HG03558 (cell line): ENCODE measurements around the gene BAZ2A.
"Not testable (repeated sequence)": the region's sequence is repeated elsewhere in the genome, so short reads cannot be mapped to it uniquely, and the experiment has no call there.

ENCODE experiments used
- ATAC-seq: cut with Tn5 transposase; IDR thresholded peaks from one replicate; pipeline ENCODE4 v1.9.1; 2021; ENCODE audit warnings: moderate number of reproducible peaks; ENCODE audit not compliant: unreplicated experiment; ENCODE audit errors: extremely low read depth

BAZ2A gene

GRCh38 chr12:56599797-56600196 lies 30.3 kb downstream of the BAZ2A start:
- ATAC-seq = no peak

GRCh38 chr12:56599041-56599440 lies 31.1 kb downstream of the BAZ2A start:
- ATAC-seq = no peak

- no peak for ATAC-seq
These were observed 33.3 kb downstream of the BAZ2A start for GRCh38 chr12:56596815-56597214.

- no peak for ATAC-seq
These were observed 36.1 kb downstream of the BAZ2A start for GRCh38 chr12:56593909-56594621.

GRCh38 chr12:56591961-56592360 lies 38.2 kb downstream of the BAZ2A start:
- no peak for ATAC-seq

- ATAC-seq = no peak
These were observed 39.0 kb downstream of the BAZ2A start for GRCh38 chr12:56591126-56591525.

- ATAC-seq = no peak
These were observed 39.8 kb downstream of the BAZ2A start for GRCh38 chr12:56590237-56590830.

- ATAC-seq = no peak
These were observed 40.3 kb downstream of the BAZ2A start for GRCh38 chr12:56589783-56590182.

- no peak for ATAC-seq
These were observed 45.0 kb downstream of the BAZ2A start for GRCh38 chr12:56585098-56585497.

- no peak for ATAC-seq
These were observed 48.5 kb downstream of the BAZ2A start for GRCh38 chr12:56581418-56582145.

GRCh38 chr12:56578983-56579546 lies 51.1 kb downstream of the BAZ2A start:
- no peak for ATAC-seq

GRCh38 chr12:56577248-56577647 lies 52.9 kb downstream of the BAZ2A start:
- not testable (repeated sequence) for ATAC-seq

- no peak for ATAC-seq
These were observed 55.9 kb downstream of the BAZ2A start for GRCh38 chr12:56574210-56574609.

- ATAC-seq = no peak
These were observed 57.8 kb downstream of the BAZ2A start for GRCh38 chr12:56572288-56572687.

- no peak for ATAC-seq
These were observed 59.0 kb downstream of the BAZ2A start for GRCh38 chr12:56571121-56571520.

- ATAC-seq = no peak
These were observed 62.0 kb downstream of the BAZ2A start for GRCh38 chr12:56568146-56568545.

- no peak for ATAC-seq
These were observed 64.5 kb downstream of the BAZ2A start for GRCh38 chr12:56565510-56566101.

GRCh38 chr12:56551070-56551469 lies 79.1 kb downstream of the BAZ2A start:
- no peak for ATAC-seq

- no peak for ATAC-seq
These were observed 83.4 kb downstream of the BAZ2A start for GRCh38 chr12:56546680-56547079.
